Skeletal muscle satellite cell (primary cell): Measurements from ENCODE around the gene HSPG2.
"Not testable (repeated sequence)": the region's sequence is repeated elsewhere in the genome, so short reads cannot be mapped to it uniquely, and the experiment has no call there.

Source experiments
- H3K27me3 ChIP-seq: 2 replicates; pipeline ENCODE4 v1.7.0; 2013; ENCODE audit warnings: low read length; ENCODE audit not compliant: control insufficient read depth, insufficient read depth
- H3K36me3 ChIP-seq: 2 replicates; pipeline ENCODE4 v1.7.0; 2013; ENCODE audit warnings: mild to moderate bottlenecking, control low read depth, low read length; ENCODE audit not compliant: insufficient read depth
- H3K4me1 ChIP-seq: 2 replicates; pipeline ENCODE4 v1.7.0; 2013; ENCODE audit warnings: low read length; ENCODE audit not compliant: control insufficient read depth, insufficient read depth
- H3K4me2 ChIP-seq: 2 replicates; pipeline ENCODE4 v1.7.0; 2013; ENCODE audit warnings: mild to moderate bottlenecking, low read length
- H3K4me3 ChIP-seq: 2 replicates; pipeline ENCODE4 v1.7.0; 2013; ENCODE audit warnings: low read length
- H3K9ac ChIP-seq: 2 replicates; pipeline ENCODE4 v1.7.0; 2013; ENCODE audit warnings: mild to moderate bottlenecking, low read depth, low read length, moderate library complexity
- H3K9me3 ChIP-seq: replicated peaks from 2 replicates; pipeline ENCODE4 v1.7.0; 2013; ENCODE audit warnings: mild to moderate bottlenecking, control low read depth, low read length

Gene HSPG2

GRCh38 chr1:21907737-21908534 is 29.2 kb downstream of the HSPG2 start:
- Histone ChIP-seq H3K4me1 (peaks cover 82% of the 10 kb centered on the region), H3K9ac (peak overlapping the region; percentile 90), H3K36me3 (peaks cover 24% of the 10 kb centered on the region)
- H3K9me3 ChIP-seq, H3K27me3 ChIP-seq, H3K4me3 ChIP-seq, H3K4me2 ChIP-seq: not testable (repeated sequence)

DNA sequence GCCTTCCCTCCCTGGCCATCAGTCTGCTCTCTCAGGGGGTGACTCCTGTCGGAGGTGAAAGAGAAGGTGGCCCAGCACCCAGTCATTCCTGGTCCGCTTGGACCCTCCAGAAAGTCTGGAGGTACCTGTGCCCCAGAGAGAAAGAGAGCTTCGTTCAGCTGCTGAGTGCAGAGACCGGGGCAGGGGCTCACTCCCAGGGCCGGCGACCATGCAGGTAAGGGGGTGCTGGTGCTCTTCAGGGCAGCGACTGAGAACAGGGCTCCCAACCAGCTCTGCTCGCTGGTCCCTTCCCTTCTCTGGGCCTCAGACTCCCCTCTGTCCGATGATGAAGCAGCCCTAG is 30.1 kb downstream of the HSPG2 start:
- Histone ChIP-seq H3K9ac (peak overlapping the region; percentile 90), H3K4me1 (peaks cover 82% of the 10 kb centered on the region), H3K4me2 (no peak overlapping the region), H3K9me3 (no peaks in the 10 kb centered on the region), H3K4me3 (no peak overlapping the region), H3K27me3 (no peaks in the 10 kb centered on the region), H3K36me3 (peaks cover 32% of the 10 kb centered on the region)

GRCh38 chr1:21906173-21907078 is 30.7 kb downstream of the HSPG2 start:
- Histone ChIP-seq H3K36me3 (peaks cover 32% of the 10 kb centered on the region), H3K4me2 (peak overlapping the region; percentile 68), H3K9me3 (no peaks in the 10 kb centered on the region), H3K4me1 (peaks cover 82% of the 10 kb centered on the region), H3K27me3 (no peaks in the 10 kb centered on the region), H3K4me3 (peak overlapping the region; percentile 23), H3K9ac (peak overlapping the region; percentile 90)

GRCh38 chr1:21904704-21905520 is 32.2 kb downstream of the HSPG2 start:
- Histone ChIP-seq H3K36me3 (peaks cover 28% of the 10 kb centered on the region), H3K27me3 (no peaks in the 10 kb centered on the region), H3K9ac (peak overlapping the region; percentile 90), H3K4me1 (peaks cover 82% of the 10 kb centered on the region), H3K4me2 (peak overlapping the region; percentile 24), H3K9me3 (no peaks in the 10 kb centered on the region), H3K4me3 (peak overlapping the region; percentile 18)

- Histone ChIP-seq H3K4me1 (peaks cover 82% of the 10 kb centered on the region), H3K4me3 (peak overlapping the region; percentile 18), H3K9me3 (no peaks in the 10 kb centered on the region), H3K9ac (peak overlapping the region; percentile 73), H3K4me2 (peak overlapping the region; percentile 24), H3K27me3 (no peaks in the 10 kb centered on the region), H3K36me3 (peaks cover 34% of the 10 kb centered on the region)
These were observed 32.7 kb downstream of the HSPG2 start for GRCh38 chr1:21904454-21904703.

DNA sequence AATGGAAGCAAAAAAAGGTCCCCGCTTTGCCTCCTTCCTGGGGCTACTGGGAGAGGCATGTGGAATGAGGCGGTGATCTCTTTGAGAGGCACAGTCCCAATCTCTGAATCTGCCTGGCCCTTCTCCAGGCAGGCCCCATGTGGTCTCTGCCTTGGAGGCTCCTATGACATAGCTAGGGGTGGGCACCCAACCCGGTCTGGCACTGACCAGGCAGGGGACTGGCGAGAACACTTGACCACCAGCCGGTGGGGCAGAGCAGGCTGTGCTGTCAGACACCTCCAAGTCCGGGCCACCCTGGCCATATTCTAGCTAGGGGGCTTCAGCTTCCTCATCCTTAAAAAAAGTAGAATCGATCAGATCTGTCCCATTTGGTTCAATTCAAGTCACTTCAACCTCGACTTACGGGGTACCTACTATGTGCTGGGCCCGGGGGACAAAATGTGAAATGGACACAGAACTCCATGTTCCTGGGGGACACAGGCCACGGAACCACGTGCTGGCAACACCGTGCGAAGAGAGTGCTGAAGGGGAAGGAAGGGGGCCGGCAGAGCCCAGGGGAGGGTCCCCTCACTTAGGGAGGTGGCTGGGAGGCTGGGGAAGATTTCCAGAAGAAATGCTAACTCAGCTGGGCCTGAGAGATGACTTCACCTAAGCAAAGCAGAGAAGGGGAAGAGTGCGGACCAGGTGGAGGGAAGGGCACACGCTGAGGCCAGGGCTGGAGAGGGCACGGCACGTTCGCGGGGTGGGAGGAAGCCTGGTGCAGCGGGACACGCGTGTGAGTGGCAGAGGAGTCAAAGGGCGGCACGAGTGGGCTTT is 33.3 kb downstream of the HSPG2 start:
- Histone ChIP-seq H3K9ac (peak overlapping the region; percentile 73), H3K4me2 (peak overlapping the region; percentile 24), H3K27me3 (no peaks in the 10 kb centered on the region), H3K36me3 (peaks cover 36% of the 10 kb centered on the region), H3K4me3 (no peak overlapping the region), H3K9me3 (no peaks in the 10 kb centered on the region), H3K4me1 (peaks cover 82% of the 10 kb centered on the region)

- H3K9me3 ChIP-seq, result no peaks in the 10 kb centered on the region
- peaks cover 48% of the 10 kb centered on the region for H3K36me3 ChIP-seq
- H3K4me1 ChIP-seq, result peaks cover 97% of the 10 kb centered on the region
- H3K27me3 ChIP-seq, result no peaks in the 10 kb centered on the region
- peak overlapping the region; percentile 45 for H3K4me2 ChIP-seq
- peak overlapping the region; percentile 78 for H3K9ac ChIP-seq
- no peak overlapping the region for H3K4me3 ChIP-seq
These were observed 34.8 kb downstream of the HSPG2 start for GRCh38 chr1:21902026-21903012.

DNA sequence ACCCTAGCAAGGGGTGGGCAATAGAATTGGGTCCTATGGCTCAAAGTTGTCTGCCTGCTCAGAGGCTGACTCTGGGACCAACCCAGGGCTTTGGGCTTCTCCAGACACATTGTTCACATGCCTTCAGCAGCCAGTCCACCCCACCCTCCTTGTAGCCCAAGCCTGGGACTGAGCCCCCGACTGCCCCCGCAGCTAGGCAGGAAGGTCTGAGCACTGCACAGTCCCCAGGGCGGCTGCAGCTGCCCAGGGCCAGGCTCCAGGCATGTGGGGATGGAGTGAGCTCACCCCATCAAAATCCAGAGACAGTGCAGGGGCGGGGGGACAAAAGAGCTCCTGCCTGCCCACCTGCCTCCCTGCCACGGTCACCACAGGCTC is 35.6 kb downstream of the HSPG2 start:
- Histone ChIP-seq H3K36me3 (peaks cover 41% of the 10 kb centered on the region), H3K4me3 (no peak overlapping the region), H3K4me1 (peaks cover 97% of the 10 kb centered on the region), H3K9me3 (no peaks in the 10 kb centered on the region), H3K4me2 (peak overlapping the region; percentile 45), H3K27me3 (no peaks in the 10 kb centered on the region), H3K9ac (peak overlapping the region; percentile 78)

DNA sequence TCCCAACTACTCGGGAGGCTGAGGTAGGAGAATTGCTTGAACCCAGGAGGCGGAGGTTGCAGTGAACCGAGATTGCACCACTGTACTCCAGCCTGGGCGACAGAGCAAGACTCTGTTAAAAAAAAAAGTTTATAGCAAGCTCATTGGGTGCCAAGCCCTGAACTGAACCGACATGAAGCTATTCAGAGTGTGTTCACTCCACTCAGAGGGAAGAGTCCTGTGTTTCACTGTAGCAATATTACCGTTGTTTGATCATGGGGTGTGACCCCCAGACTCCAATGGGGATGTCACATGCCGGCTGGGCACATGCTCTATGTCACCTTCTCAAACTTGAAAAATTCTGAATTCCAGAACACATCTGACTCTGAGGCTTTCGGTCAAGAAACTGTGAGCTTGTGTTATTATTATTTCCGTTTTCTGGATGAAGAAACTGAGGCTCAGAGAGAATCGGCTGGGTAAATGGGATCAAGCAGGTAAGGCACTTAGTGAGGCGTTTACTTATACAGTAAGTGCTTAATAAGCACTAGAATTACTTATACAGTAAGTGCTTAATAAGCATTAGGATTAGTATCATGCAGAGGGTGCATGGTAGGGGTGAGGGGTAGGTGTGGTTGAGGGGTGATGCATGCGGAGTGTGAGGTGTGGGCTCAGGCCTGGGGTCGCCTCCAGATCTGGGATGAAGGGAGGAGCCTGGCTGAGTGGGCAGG is 36.2 kb downstream of the HSPG2 start:
- Histone ChIP-seq H3K27me3 (no peaks in the 10 kb centered on the region), H3K36me3 (peaks cover 45% of the 10 kb centered on the region), H3K9ac (peak overlapping the region; percentile 73), H3K4me2 (no peak overlapping the region), H3K4me1 (peaks cover 97% of the 10 kb centered on the region), H3K4me3 (no peak overlapping the region), H3K9me3 (no peaks in the 10 kb centered on the region)
